HG03442 (cell line): ENCODE measurements around the gene KRTAP4-5.
"Not testable (repeated sequence)": the region's sequence is repeated elsewhere in the genome, so short reads cannot be mapped to it uniquely, and the experiment has no call there.

Source experiments
- ATAC-seq: cut with Tn5 transposase; IDR thresholded peaks from one replicate; pipeline ENCODE4 v1.9.1; 2021; ENCODE audit warnings: mild to moderate bottlenecking, moderate library complexity; ENCODE audit not compliant: unreplicated experiment

The KRTAP4-5 gene

DNA sequence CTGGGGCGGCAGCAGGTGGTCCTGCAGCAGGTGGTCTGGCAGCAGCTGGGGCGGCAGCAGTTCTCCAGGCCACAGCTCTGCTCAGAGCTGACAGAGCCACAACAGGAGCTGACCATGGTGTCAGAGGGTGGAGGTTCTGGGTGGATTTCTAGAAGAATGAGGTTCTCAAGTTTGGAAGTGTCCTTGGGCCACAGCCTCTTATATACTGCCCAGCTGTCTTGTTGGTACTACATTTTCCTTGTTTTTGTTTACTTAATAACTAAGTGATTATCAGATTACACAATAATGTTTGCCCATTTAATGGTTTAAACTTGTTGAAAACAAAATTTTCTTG lies at the start of gene KRTAP4-5:
Gene KRTAP4-5, minus strand, starts transcription at position 174 of the 334 bp plus-strand sequence. Its CDS starts 58 bp downstream, at position 116.
- ATAC-seq: no peak

DNA sequence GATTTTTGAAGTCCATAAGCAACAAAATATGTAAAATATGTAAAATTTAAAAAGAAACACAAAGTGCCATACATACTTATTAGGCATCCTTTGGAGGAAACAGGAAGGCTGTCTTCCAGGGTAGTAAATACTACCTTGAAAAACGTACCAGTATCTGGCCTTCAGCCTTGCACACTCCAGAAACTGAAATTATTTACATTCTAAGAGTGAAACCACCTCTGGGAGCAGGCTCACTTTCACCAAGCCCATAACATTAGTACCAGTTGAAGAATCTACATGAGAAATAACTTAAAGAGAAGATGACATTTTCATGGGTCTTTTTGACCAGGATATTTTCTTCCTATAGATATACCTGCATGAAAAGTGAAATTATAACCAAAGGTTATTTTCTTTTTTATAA lies 46.4 kb upstream of the KRTAP4-5 start:
- ATAC-seq: no peak

DNA sequence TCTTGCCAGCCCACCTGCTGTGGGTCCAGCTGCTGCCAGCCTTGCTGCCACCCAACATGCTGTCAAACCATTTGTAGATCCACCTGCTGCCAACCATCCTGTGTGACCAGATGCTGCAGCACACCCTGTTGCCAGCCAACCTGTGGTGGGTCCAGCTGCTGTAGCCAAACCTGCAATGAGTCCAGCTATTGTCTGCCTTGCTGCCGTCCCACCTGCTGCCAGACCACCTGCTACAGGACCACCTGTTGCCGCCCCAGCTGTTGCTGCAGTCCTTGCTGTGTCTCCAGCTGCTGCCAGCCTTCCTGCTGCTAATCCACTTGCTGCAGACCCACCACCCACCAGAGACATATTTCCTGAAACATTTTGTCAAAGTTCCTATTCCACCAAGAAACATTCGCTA lies 40.7 kb upstream of the KRTAP4-5 start:
- ATAC-seq: no peak

DNA sequence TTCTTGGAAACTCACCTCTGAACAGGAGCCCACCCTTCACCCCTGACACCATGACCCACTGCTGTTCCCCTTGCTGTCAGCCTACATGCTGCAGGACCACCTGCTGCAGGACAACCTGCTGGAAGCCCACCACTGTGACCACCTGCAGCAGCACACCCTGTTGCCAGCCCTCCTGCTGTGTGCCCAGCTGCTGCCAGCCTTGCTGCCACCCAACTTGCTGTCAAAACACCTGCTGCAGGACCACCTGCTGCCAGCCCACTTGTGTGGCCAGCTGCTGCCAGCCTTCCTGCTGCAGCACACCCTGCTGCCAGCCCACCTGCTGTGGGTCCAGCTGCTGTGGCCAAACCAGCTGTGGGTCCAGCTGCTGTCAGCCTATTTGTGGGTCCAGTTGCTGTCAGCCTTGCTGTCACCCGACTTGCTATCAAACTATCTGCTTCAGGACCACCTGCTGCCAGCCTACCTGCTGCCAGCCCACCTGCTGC lies 40.3 kb upstream of the KRTAP4-5 start, which contains the start of gene KRTAP9-1:
Gene KRTAP9-1, plus strand, starts transcription at position 51 of the 482 bp plus-strand sequence. Its CDS starts 0 bp downstream, at position 51.
- ATAC-seq: not testable (repeated sequence)

DNA sequence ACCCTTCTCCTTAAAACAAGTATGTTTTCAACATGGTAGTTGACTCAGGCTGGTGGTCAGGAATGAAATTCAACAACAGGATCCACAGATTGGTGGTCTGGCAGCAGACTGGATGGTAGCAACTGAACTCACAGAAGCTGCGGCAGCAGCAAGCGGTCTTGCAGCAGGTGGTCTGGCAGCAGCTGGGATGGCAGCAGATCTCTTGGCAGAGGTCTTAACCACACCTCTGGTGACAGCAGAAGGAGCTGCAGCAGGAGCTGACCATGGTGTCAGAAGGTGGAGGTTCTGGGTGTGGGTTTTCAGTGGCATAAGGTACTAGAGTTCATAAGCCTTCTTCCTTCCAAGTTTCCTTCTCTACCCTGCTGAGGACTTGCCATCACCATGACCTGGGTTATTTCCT lies 37.2 kb upstream of the KRTAP4-5 start:
- no peak for ATAC-seq

DNA sequence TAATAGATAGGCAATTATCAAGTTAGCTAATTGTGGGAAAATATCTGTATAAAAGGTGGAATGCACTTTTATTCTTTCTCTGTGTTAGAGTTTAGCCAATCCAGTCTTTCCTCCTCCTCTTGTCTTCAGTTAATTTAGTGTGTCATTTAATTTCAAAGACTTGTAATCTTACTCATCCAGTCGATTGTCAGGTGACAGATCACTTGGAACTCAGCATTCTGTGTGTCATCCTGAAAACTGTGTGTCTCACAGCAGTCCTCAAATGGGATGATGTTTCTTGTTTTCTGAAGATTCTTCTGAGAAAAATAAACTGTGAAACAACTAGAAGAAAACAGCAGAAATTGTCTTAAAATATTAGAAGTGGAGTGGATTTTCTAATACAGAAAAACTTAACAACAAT lies 35.4 kb upstream of the KRTAP4-5 start:
- no peak for ATAC-seq

DNA sequence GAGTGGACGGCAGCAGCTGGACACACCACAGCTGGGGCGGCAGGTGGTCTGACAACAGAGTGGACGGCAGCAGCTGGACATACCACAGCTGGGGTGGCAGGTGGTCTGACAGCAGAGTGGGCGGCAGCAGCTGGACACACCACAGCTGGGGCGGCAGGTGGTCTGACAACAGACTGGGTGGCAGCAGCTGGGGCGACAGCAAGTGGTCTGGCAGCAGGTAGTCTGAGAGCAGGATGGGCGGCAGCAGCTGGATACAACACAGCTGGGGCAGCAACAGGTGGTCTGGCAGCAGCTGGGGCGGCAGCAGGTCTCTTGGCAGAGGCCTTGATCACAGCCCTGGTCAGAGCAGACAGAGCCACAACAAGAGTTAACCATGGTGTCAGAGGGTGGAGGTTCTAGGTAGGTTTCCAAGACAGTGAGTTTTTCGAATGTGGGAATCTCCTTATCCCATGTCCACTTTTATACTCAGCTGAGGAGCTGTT lies 34.9 kb upstream of the KRTAP4-5 start, which contains the start of gene KRTAP4-1:
Gene KRTAP4-1, minus strand, starts transcription at position 432 of the 482 bp plus-strand sequence. Its CDS starts 57 bp downstream, at position 375.
- ATAC-seq: no peak

DNA sequence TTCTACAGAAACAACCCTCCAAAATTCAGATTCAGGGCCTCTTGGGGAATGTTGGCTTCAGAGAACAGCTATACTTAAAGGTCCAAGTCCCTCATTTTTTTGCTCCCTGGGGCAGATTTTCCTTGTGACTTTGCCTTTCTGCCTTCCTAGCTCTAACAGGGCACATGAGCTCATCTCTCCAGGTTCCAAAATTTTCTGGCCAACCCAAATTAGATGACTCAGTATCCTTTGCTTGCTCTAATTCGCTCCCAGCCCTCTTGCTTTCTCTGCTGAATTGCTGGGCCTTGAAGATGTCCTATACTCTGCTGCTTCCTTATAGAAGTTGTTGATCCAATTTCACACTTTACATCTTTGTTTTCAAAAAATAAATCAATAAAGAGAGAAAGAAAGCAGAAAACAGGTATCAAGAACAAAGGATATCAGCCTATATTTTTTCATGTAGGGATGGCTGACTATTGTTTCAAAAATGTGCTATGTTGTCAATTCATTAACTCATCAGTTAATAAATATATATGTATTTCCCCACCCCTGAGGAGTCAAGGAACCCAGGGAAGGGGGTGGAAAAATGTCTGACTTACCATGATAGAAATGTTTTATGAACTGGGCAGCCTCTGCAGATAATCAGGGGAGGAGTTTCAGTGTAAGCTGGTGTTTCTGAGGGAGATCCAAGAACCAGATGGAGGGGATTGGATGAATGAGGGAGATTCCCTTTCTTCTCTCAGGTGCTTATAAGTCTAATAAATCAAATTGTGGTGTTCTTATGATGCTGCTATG lies 29.4 kb upstream of the KRTAP4-5 start:
- ATAC-seq: no peak

DNA sequence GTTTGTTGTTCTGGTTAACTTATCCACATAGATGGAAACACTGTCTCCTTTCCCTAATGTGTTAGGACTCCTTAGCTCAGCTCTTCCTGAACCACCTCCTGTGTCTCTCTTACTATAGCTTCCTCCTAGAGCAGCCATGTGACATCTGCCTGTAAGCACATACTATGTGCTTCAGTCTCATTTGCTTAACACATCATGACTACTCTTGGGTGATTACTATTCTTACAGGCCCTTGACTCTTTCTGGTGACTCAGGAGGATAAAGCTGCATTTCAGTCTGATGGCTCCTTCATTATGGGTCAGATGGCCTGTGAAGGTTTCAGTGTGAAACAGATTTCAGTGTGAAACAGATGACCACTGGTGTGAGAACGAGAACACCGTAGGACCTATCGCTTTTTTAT lies 28.7 kb upstream of the KRTAP4-5 start:
- no peak for ATAC-seq

DNA sequence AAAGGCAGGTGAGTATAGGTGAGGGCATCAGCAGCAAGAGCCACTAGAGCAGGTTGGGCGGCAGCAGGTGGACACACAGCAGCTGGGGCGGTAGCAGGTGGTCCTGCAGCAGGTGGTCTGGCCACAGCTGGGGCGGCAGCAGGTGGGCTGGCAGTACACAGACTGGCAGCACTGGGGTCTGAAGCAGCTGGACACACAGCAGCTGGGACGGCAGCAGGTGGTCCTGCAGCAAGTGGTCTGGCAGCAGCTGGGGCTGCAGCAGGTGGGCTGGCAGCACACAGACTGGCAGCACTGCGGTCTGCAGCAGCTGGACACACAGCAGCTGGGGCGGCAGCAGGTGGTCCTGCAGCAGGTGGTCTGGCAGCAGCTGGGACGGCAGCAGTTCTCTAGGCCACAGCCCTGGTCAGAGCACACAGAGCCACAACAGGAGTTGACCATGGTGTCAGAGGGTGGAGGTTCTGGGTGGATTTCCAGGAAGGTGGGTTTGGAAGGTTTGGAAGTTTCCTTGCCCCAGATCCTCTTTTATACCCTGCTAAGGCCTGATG lies 28.2 kb upstream of the KRTAP4-5 start, which contains the start of gene KRTAP4-2:
Gene KRTAP4-2, minus strand, starts transcription at position 495 of the 545 bp plus-strand sequence. Its CDS starts 57 bp downstream, at position 438.
- no peak for ATAC-seq

DNA sequence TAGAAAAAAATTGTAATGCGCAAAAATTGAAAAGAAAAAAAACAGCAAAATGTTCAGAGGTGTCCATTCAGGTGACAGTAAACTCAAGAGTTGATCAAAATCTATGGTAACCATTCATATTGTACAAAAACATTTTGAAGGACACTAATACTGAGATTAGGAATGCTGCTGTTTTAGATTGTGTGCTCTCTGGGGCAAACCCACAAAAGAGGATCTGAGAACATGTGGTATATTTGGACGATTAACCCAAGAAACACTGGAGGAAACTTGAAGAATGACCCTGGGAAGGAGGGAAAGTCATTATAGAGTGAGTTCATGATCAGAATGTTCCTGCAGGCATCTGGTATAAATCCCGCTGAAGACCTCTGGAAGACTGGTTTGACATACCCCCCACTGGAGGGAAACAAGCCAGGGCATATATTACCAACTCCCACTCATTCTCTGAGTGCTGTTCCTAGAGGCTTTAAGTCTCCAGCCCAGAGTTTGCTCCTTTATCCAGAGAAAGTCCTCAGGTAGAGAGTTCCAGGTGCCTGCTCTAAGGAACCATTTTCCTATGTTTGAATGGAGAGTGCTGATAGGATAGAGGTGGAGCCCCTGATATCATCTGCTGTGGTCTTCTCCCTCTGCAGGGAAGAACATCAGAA lies 27.2 kb upstream of the KRTAP4-5 start:
- no peak for ATAC-seq

DNA sequence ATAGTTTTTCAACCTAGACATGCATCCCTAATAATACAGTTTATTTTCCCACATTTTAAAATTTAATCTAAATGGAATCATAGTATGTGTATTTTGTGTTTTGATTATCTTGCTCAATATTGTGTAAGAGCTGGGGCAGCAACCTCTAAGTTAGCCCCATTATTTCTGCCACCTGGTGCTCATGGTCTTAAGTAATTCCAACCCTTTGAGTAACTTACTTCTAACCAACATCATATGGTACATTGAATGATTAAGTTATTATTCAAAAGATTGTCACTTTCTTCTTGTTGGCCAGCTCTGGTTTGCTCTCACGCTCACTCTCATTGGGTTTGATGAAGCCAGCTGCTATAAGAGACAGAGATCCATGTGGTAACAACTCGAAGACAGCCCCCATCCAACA lies 22.3 kb upstream of the KRTAP4-5 start:
- ATAC-seq: no peak

DNA sequence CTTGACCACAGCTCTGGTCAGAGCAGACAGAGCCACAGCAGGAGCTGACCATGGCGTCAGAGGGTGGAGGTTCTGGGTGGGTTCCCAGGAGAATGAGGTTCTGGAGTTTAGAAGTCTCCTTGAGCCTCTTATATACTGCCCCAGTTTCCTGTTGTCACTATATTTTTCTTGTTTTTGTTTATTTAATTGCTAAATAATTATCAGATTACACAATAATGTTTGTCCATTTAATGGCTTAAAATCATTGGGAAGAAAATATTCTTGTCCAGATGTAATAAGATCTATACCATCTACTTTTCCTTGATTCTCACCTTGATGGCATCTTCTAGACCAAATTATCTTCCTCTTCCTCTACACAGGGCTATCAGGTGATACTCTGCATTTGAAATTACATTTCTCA lies 18.5 kb upstream of the KRTAP4-5 start, which contains the start of gene KRTAP4-3:
Gene KRTAP4-3, minus strand, starts transcription at position 101 of the 400 bp plus-strand sequence. Its CDS starts 49 bp downstream, at position 52.
- ATAC-seq: no peak

DNA sequence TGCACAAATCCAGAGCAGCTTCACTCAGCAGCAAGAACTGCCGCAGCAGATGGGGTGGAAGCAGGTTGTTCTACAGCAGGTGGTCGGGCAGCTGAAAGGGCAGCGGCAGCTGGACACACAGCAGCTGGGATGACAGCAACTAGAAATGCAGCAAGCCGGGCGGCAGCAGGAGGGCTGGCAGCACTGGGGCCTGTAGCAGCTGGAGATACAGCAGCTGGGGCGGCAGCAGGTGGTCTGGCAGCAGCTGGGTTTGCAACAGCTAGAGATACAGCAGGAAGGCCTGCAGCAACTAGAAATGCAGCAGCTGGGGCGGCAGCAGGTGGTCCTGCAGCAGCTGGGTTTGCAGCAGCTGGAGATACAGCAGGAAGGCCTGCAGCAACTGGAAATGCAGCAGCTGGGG lies 17.9 kb upstream of the KRTAP4-5 start:
- ATAC-seq: no peak

DNA sequence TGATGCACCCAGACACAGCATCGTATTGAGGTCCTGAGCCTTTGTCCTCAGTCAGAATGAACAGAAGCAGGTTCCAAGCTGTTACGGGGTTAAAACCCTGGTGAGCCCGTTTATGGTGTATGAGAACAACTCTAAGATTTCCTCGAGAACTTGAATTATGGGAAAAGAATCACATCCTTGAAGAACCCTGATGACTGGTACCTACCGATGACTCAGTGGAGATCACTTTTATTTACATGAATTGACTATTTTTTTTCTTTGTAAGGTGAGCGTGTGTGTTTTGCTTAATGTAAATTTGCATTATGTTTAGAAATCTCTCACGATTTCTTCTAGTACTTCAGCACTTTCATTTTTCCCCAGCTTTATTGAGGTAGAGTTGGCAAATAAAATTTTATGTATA lies 14.2 kb upstream of the KRTAP4-5 start:
- no peak for ATAC-seq

DNA sequence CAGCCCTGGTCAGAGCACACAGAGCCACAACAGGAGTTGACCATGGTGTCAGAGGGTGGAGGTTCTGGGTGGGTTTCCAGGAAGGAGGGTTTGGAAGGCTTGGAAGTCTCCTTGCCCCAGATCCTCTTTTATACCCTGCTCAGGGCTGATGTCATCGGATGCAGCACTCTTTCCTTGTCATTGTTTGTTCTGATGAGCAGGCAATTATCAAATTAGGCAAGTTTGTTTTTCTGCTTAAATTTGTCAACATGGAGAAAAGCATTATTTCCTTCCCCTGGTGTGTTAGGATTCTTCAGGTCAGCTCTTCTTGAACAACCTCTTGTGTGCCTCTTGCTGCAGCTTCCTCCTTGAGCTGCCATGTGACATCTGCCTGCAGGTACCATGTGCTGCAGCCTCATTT lies 11.0 kb upstream of the KRTAP4-5 start, which contains the start of gene KRTAP4-4:
Gene KRTAP4-4, minus strand, starts transcription at position 101 of the 400 bp plus-strand sequence. Its CDS starts 57 bp downstream, at position 44.
- no peak for ATAC-seq

DNA sequence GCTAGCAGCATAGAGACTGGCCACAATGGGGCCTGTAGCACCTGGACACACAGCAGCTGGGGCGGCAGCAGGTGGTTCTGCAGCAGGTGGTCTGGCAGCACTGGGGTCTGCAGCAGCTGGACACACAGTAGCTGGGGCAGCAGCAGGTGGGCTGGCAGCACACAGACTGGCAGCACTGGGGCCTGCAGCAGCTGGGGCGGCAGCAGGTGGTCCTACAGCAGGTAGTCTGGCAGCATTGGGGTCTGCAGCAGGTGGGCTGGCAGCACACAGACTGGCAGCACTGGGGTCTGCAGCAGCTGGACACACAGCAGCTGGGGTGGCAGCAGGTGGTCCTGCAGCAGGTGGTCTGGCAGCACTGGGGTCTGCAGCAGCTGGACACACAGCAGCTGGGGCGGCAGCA lies 10.6 kb upstream of the KRTAP4-5 start:
- not testable (repeated sequence) for ATAC-seq

DNA sequence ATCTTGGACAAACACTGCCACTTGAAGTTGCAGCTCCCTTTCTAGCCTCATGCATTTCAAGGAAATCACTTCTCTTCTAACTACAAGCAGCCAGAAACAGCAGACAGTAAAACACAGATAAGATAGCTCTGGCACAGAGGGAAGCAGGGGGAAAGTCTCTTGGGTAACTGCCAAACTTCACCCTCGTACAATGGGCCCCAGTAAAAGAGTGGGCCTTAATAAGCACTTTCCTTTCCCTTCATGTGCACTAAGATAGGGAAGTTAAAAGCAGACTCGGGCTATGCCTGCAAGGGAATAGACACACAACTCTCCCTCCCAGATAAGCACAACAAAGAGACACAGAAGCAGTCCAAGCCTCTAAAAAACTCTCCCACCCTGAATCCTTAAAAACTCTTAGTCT lies 4.2 kb upstream of the KRTAP4-5 start:
- ATAC-seq: no peak

DNA sequence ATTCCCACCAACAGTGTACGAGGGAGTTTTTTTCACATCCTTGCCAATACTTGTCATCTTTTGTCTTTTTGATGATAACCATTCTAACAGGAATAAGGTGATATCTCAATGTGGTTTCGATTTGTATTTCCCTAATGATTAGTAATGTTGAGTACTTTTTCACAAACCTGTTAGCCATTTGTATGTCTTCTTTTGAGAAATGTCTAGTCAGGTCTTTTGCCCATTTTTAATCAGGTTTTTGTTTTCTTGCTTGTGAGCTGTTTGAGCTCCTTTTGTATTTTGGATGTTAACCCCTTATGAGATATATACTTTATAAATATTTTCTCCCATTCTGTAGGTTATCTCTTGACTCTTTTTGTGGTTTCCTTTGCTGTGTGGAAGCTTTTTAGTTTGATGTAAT lies 1.9 kb upstream of the KRTAP4-5 start:
- ATAC-seq: no peak

DNA sequence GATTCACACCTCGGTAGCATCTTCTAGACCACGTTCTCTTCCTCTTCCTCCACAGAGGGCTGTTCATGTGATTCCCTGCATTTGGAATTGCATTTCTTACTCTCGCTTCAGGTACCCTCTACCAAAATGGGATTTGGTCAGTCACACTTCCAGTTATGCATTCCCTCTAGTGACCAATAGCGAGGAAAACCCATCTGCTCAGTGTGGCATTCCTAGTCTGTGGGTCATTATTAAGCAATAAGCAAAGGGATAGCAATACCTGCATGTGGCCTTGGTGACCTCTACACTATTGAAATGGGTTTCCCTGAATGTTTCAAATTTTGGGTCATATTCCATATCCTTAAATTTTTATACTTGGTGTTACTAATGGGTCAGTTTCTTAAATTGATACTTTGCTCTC lies 401 bp upstream of the KRTAP4-5 start:
- ATAC-seq: no peak

DNA sequence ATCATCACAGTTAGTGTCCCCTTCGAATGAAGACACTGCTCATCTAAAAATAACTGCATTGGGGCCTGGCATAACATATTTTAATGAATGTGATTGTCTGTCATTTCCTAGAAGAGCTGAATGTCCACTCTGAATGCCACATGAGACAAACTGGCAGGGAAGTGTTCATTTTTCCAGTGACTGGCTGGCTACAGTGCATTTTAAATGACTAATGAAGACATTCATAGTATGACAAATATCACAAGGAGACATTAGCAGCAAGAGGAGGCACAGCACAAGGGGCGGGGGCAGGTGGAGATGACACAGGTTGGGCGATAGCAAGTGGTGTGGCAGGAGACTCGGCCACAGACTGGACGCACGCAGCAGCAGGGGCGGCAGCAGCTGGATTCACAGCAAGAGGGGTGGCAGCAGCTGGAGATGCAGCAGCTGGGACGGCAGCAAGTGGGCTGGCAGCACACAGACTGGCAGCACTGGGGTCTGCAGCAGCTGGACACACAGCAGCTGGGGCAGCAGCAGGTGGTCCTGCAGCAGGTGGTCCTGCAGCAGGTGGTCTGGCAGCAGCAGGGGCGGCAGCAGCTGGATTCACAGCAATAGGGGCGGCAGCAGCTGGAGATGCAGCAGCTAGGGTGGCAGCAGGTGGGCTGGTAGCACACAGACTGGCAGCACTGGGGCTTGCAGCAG lies 514 bp downstream of the KRTAP4-5 start:
- ATAC-seq: not testable (repeated sequence)
